GM19397 (cell line): ENCODE measurements around the gene DKK1.

Experiments used
- ATAC-seq: cut with Tn5 transposase; IDR thresholded peaks from one replicate; pipeline ENCODE4 v1.9.1; 2021; ENCODE audit warnings: mild to moderate bottlenecking, moderate library complexity; ENCODE audit not compliant: unreplicated experiment

The DKK1 gene

GRCh38 chr10:52313933-52314821, at the start of gene DKK1:
TSS of gene DKK1 (plus strand) at chr10:52314281. CDS start at chr10:52314435, 154 bp downstream.
- peak; percentile 51 for ATAC-seq

GRCh38 chr10:52265131-52265926, 48.8 kb upstream of the DKK1 start:
- ATAC-seq = no peak

- ATAC-seq = no peak
Measured at GRCh38 chr10:52266858-52267257, 47.2 kb upstream of the DKK1 start.

GRCh38 chr10:52268790-52269189, 45.3 kb upstream of the DKK1 start:
- no peak for ATAC-seq

- ATAC-seq = no peak
Measured at GRCh38 chr10:52269233-52269632, 44.8 kb upstream of the DKK1 start.

- no peak for ATAC-seq
Measured at GRCh38 chr10:52276163-52276562, 37.9 kb upstream of the DKK1 start.

- ATAC-seq = no peak
Measured at GRCh38 chr10:52276986-52277385, 37.1 kb upstream of the DKK1 start.

- no peak for ATAC-seq
Measured at GRCh38 chr10:52279546-52279945, 34.5 kb upstream of the DKK1 start.

GRCh38 chr10:52280051-52280450, 34.0 kb upstream of the DKK1 start:
- ATAC-seq = no peak

GRCh38 chr10:52283174-52283573, 30.9 kb upstream of the DKK1 start:
- ATAC-seq = no peak

GRCh38 chr10:52284416-52285013, 29.6 kb upstream of the DKK1 start:
- no peak for ATAC-seq

- no peak for ATAC-seq
Measured at GRCh38 chr10:52287866-52288265, 26.2 kb upstream of the DKK1 start.

GRCh38 chr10:52297747-52298146, 16.3 kb upstream of the DKK1 start:
- ATAC-seq = no peak

GRCh38 chr10:52300599-52301277, 13.3 kb upstream of the DKK1 start:
- no peak for ATAC-seq

- peak; percentile 80 for ATAC-seq
Measured at GRCh38 chr10:52308251-52309031, 5.6 kb upstream of the DKK1 start.

GRCh38 chr10:52312942-52313255, 1.2 kb upstream of the DKK1 start:
- no peak for ATAC-seq

- no peak for ATAC-seq
Measured at GRCh38 chr10:52313256-52313932, 687 bp upstream of the DKK1 start.

- peak; percentile 10 for ATAC-seq
Measured at GRCh38 chr10:52314822-52315552, 906 bp downstream of the DKK1 start.

GRCh38 chr10:52316001-52316400, 1.9 kb downstream of the DKK1 start:
- no peak for ATAC-seq
